HG02938 (cell line): ENCODE data around the gene WSB1.
"Not testable (repeated sequence)": the region's sequence is repeated elsewhere in the genome, so short reads cannot be mapped to it uniquely, and the experiment has no call there.

ENCODE experiments used
- ATAC-seq: cut with Tn5 transposase; IDR thresholded peaks from one replicate; pipeline ENCODE4 v1.9.1; 2021; ENCODE audit warnings: mild to moderate bottlenecking, moderate library complexity; ENCODE audit not compliant: unreplicated experiment

Gene WSB1

GRCh38 chr17:27293898-27294688, at the start of gene WSB1:
WSB1 (plus strand) TSS chr17:27294114; CDS start chr17:27294396, 282 bp downstream.
- ATAC-seq = peak; percentile 69

GRCh38 chr17:27244491-27245223, 49.3 kb upstream of the WSB1 start:
- ATAC-seq = no peak

GRCh38 chr17:27245230-27245696, 48.7 kb upstream of the WSB1 start:
- ATAC-seq = peak; percentile 60

GRCh38 chr17:27246537-27246936, 47.4 kb upstream of the WSB1 start:
- ATAC-seq = no peak

- no peak for ATAC-seq
Measured at GRCh38 chr17:27247071-27247957, 46.6 kb upstream of the WSB1 start.

GRCh38 chr17:27247958-27248342, 46.0 kb upstream of the WSB1 start:
- ATAC-seq = no peak

- ATAC-seq = not testable (repeated sequence)
Measured at GRCh38 chr17:27250791-27251190, 43.1 kb upstream of the WSB1 start.

GRCh38 chr17:27254802-27255201, 39.1 kb upstream of the WSB1 start:
- not testable (repeated sequence) for ATAC-seq

GRCh38 chr17:27256225-27257030, 37.5 kb upstream of the WSB1 start:
- no peak for ATAC-seq

GRCh38 chr17:27257031-27257357, 36.9 kb upstream of the WSB1 start:
- no peak for ATAC-seq

- no peak for ATAC-seq
Measured at GRCh38 chr17:27259356-27259755, 34.6 kb upstream of the WSB1 start.

- ATAC-seq = no peak
Measured at GRCh38 chr17:27263386-27263785, 30.5 kb upstream of the WSB1 start.

- no peak for ATAC-seq
Measured at GRCh38 chr17:27264068-27264812, 29.7 kb upstream of the WSB1 start.

- ATAC-seq = no peak
Measured at GRCh38 chr17:27265333-27265732, 28.6 kb upstream of the WSB1 start.

- no peak for ATAC-seq
Measured at GRCh38 chr17:27266228-27266627, 27.7 kb upstream of the WSB1 start.

GRCh38 chr17:27268394-27269085, 25.4 kb upstream of the WSB1 start:
- no peak for ATAC-seq

- no peak for ATAC-seq
Measured at GRCh38 chr17:27269201-27269600, 24.7 kb upstream of the WSB1 start.

- no peak for ATAC-seq
Measured at GRCh38 chr17:27269974-27270373, 23.9 kb upstream of the WSB1 start.

- no peak for ATAC-seq
Measured at GRCh38 chr17:27276653-27277156, 17.2 kb upstream of the WSB1 start.
